HG03432 (cell line): ENCODE data around the gene PPP6R2.

Source experiments
- ATAC-seq: cut with Tn5 transposase; IDR thresholded peaks from one replicate; pipeline ENCODE4 v1.9.1; 2021; ENCODE audit warnings: mild to moderate bottlenecking, moderate library complexity; ENCODE audit not compliant: unreplicated experiment

Gene PPP6R2

DNA sequence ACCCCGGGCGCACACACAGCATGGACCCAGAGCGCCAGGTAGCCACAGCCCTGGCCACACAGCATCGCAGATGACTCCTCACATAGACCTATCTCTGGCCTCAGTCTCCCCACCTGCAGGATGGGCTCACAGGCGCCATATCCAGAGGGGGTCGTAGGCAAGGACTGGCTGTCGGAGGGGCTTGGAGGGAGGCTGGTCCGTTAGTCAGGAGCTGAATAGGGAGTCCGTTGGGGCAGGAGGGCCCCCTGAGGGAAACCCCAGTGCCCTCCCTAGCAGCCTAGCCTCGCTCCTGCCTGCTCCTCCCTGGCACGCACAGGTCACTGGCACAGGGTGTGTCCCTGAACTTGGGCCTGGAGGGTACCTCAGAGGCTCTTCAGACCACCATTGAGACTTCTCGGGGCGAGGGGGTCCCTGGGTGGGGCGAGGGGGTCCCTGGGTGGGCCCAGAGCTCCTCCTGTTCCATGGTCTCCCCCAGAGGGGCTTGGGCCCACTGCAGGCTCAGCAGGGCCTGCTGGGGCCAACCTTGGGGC lies 37.7 kb upstream of the PPP6R2 start:
- peak; percentile 15 for ATAC-seq

- ATAC-seq = peak; percentile 31
Measured at GRCh38 chr22:50305923-50306566, 37.1 kb upstream of the PPP6R2 start.

- peak; percentile 46 for ATAC-seq
Measured at GRCh38 chr22:50306753-50307749, 36.1 kb upstream of the PPP6R2 start, which contains the start of gene PLXNB2. PLXNB2 (minus strand) TSS chr22:50307646; CDS start chr22:50290584, 17,062 bp downstream.

- ATAC-seq = no peak
Measured at GRCh38 chr22:50307890-50308596, 35.1 kb upstream of the PPP6R2 start.

GRCh38 chr22:50308597-50308935 lies 34.6 kb upstream of the PPP6R2 start:
- ATAC-seq = no peak

- ATAC-seq = no peak
Measured at GRCh38 chr22:50308986-50309600, 34.0 kb upstream of the PPP6R2 start.

GRCh38 chr22:50309601-50309991 lies 33.5 kb upstream of the PPP6R2 start:
- no peak for ATAC-seq

DNA sequence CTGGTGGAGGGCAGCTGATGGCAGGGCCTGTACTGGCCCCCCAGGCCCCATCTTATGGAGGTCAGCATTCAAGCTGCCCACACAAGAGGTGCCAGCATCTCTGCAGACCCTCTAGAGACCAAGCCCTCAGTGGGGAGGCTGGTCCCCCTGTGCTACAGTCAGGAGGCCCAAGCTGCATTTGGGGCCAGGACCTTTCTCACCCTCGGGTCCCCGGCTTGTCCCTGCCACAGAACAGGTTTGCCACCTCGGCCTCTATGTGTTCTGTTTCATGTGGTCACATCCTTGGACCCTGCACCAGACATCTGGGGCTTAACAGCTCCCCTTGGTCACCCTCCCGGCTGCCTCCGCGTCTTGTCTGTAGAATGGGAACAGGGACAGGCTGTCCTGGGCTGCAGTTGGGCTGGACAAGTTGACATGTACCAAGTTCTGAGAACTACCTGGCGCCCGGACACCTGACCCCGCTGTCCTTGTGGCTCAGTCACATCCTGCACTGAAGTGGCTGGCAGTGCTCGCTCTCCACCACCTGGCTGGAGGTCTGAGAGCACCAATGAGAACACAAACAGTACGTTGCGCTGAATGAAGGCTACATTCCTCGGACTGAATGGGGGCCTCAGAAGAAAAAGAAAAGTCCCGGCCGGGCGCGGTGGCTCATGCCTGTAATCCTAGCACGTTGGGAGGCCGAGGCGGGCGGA lies 33.0 kb upstream of the PPP6R2 start:
- no peak for ATAC-seq

DNA sequence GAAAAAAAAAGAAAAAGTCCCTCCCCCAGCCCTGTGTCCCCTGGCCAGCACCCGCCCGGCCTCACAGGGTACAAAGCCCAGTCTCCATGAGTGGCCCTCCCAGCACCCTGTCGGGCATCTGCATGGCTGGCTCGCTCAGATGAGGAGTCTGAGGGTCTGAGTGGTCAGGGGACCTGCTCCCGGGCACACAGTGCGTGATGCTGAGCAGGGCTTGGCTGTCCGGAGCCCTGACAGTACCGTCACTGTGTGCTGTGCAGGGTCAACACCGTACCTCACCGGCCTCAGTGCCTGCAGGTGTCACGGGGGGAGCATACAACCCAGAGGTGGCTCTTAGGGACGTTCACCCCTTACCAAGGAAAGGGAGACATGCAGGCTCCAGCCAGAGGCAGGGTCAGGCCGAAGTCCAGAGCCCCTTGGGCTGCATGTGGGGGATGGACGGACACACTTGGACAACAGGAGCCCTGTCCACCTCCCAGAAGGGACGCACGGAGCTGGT lies 32.1 kb upstream of the PPP6R2 start:
- ATAC-seq = no peak

GRCh38 chr22:50311606-50312351 lies 31.3 kb upstream of the PPP6R2 start:
- ATAC-seq = no peak

GRCh38 chr22:50312371-50312770 lies 30.8 kb upstream of the PPP6R2 start:
- ATAC-seq = no peak

DNA sequence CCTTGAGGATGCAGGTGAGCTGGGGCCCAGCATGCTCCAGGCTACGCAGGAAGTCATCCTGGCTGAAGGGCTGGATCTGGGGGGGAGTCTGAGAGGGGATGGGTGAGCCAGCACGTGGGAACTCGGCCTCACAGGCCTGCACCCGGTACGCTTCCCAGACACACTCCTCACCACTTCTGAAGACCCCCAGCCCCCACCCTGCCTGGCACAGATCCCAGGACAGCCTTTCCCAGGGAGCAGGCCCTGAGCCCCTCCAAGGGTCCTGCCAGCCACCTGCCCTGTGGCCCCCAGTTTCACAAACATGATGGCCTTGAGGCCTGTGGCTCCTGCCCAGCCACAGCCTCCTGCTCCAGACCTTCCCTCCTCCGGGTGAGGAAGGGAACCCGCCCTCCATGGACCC lies 30.1 kb upstream of the PPP6R2 start:
- no peak for ATAC-seq

GRCh38 chr22:50313600-50313999 lies 29.5 kb upstream of the PPP6R2 start:
- ATAC-seq = no peak

GRCh38 chr22:50314081-50314454 lies 29.1 kb upstream of the PPP6R2 start:
- ATAC-seq = no peak

- peak; percentile 74 for ATAC-seq
Measured at GRCh38 chr22:50314455-50315288, 28.5 kb upstream of the PPP6R2 start.

DNA sequence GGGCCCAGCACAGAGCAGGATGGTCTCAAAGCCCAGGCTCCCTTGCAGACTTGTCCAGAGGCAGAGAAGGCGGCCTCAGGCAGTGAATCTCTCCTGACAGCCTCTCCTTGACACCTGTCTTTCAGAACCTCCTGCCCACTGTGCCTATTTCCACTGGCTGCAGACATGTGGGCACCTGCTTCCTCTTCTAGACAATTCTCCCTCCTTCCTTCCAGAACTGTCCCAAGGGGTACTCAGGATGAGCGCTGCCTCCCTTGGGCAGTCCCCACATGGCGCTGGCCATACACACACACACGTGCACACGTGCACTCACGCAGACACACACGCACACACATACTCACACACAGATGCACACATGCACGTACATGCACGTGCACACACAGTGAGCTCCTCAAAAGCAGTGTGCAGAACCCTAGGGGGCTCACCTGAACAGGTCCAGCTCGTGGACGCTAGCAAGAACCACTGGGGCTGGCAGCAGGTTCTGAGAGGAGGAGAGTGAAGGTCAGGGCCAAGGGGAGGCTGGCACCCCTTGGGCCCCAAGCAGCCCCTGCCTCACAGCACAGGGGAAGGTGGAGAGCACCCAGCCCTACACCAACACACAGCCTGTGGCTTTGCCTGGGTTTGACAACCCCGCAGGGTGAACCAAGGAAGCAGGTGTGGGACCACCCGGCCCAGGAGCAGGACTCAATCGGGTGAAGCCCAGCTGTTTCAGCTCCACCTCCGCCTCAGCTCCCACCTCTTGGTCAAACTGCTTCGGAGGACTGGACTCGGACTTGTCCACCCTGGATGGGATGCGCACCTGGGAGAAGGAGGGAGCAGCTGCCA lies 27.6 kb upstream of the PPP6R2 start:
- ATAC-seq = no peak
